Choroid plexus epithelial cell (primary cell): ENCODE measurements around the gene DENND1B.

ENCODE experiments used
- DNase-seq: peaks from one replicate; pipeline ENCODE4 v3.0.0-alpha.2; 2010; ENCODE audit warnings: low read depth
- H3K4me3 ChIP-seq: 2 replicates; pipeline ENCODE4 v1.5.1; 2011; ENCODE audit warnings: low read depth, mild to moderate bottlenecking, control low read depth, low read length, moderate library complexity
- TF ChIP-seq, protein P1 (sequence below): conservative IDR thresholded peaks from 2 replicates; pipeline ENCODE4 v1.5.1; 2011; ENCODE audit warnings: low read depth, mild to moderate bottlenecking, control low read depth, inconsistent platforms, low read length, moderate library complexity

The DENND1B gene

DNA sequence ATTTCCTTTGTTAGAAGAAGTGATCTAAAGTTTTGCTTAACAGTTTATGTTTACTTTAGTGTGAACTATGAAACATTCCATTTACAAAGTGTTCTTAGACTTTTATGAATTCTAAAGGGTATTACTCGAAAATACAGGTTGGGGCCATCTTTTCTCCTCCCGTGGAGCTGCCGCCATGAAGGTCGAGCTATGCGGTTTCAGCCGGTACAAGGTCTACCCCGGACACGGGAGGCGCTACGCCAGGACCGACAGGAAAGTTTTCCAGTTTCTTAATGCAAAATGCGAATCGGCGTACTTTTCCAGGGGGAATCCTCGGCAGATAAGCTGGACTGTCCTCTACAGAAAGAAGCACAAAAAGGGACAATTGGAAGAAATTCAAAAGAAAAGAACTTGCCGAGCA is 39.8 kb downstream of the DENND1B start:
- TF ChIP-seq, protein P1, sequence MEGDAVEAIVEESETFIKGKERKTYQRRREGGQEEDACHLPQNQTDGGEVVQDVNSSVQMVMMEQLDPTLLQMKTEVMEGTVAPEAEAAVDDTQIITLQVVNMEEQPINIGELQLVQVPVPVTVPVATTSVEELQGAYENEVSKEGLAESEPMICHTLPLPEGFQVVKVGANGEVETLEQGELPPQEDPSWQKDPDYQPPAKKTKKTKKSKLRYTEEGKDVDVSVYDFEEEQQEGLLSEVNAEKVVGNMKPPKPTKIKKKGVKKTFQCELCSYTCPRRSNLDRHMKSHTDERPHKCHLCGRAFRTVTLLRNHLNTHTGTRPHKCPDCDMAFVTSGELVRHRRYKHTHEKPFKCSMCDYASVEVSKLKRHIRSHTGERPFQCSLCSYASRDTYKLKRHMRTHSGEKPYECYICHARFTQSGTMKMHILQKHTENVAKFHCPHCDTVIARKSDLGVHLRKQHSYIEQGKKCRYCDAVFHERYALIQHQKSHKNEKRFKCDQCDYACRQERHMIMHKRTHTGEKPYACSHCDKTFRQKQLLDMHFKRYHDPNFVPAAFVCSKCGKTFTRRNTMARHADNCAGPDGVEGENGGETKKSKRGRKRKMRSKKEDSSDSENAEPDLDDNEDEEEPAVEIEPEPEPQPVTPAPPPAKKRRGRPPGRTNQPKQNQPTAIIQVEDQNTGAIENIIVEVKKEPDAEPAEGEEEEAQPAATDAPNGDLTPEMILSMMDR, result no peak
- H3K4me3 ChIP-seq, result no peak overlapping the region
- no peak for DNase-seq

DNA sequence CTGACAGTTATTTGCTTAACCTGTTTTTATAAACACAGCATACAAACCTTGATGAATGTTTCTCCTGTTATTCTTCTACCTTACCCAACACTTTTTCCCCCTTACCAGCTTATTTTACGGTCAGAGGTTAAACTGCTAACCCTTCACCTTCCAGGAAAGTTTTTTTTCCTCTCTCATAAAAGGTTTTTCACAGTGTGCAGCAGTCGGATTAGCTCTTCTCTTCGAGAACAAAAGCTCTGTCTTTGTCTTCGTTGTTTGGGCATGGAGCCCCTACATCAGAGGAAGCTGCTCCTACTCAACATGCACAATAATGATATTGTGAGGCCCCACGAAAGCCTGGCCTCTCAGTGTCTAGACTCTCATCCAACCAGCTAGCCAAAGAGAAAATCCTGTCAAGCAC is 42.0 kb downstream of the DENND1B start:
- H3K4me3 ChIP-seq, result no peak overlapping the region
- no peak for DNase-seq
- TF ChIP-seq, protein P1, result no peak

- TF ChIP-seq, protein P1, result no peak
- DNase-seq, result no peak
- no peak overlapping the region for H3K4me3 ChIP-seq
These were observed 43.1 kb downstream of the DENND1B start for GRCh38 chr1:197732187-197732586.

- no peak overlapping the region for H3K4me3 ChIP-seq
- DNase-seq, result no peak
- TF ChIP-seq, protein P1, result no peak
These were observed 43.8 kb downstream of the DENND1B start for GRCh38 chr1:197731449-197731848.

DNA sequence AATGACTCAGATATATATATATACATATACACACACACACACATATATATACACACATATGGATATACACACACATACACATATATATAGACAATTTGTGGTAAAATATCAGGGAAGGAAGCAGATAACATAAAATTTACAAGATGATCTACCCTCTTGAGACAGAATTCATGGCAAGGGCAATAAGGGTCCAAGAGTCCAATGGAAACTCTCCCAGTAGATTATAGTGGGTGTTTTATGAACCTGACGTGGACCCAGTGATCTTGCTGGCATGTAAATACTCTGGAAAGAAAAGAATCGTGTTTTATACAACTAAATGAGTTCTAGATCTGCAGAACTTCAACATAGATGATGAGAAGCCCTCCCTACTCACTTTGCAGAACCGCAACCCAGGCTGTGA is 49.3 kb downstream of the DENND1B start:
- no peak overlapping the region for H3K4me3 ChIP-seq
- DNase-seq, result no peak
- TF ChIP-seq, protein P1, result no peak

- H3K4me3 ChIP-seq, result no peak overlapping the region
- DNase-seq, result peak; percentile 42
- TF ChIP-seq, protein P1, result no peak
These were observed 50.2 kb downstream of the DENND1B start for GRCh38 chr1:197725044-197725443.

GRCh38 chr1:197715806-197716205 is 59.5 kb downstream of the DENND1B start:
- H3K4me3 ChIP-seq, result no peak overlapping the region
- TF ChIP-seq, protein P1, result no peak
- no peak for DNase-seq
